HG02884 (cell line): ENCODE data around the gene ARSB.
"Not testable (repeated sequence)": the region's sequence is repeated elsewhere in the genome, so short reads cannot be mapped to it uniquely, and the experiment has no call there.

Source experiments
- ATAC-seq: cut with Tn5 transposase; IDR thresholded peaks from one replicate; pipeline ENCODE4 v1.9.1; 2021; ENCODE audit warnings: mild to moderate bottlenecking, moderate library complexity; ENCODE audit not compliant: unreplicated experiment

The ARSB gene

DNA sequence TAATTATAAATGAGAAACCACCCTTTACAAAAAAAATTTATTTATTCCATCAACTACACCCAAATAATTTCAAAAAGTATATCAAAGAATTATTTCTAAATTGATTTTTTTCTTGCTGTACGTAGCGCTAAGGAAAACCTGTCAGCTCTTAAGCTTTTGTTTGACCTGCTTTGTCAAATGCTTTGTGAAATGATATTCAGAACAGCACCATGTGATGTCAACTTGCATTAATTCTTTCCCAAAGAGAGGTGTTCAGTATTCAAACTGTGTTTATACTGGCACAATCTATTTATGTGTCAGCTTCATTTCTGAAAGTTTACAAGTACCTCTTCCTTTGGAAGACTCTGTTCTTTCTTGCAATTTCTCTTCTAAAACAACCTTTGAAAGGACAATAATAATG lies 12.0 kb upstream of the ARSB start:
- ATAC-seq = no peak

DNA sequence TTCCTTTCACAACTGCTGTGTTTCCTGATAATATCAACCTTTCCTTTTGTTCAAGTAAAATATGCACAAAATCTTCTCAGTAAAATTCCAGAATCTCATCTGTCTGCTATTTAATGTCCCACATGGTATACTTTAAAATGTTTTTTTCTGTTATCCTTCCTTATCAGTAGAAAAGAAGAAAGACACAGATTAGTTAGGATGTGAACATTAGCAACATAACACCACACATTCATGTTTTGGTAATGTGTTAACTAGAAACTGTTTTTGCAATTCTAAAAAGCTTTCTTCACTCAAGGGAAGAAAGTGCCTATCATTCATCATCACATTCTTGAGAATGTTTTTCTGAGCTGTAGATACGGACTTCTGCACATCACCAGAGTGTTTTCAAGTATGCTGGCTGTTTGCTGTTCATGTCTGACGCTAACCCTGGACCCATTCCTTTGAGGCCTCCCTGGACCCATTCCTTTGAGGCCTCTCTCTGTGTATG lies 10.5 kb upstream of the ARSB start:
- no peak for ATAC-seq

DNA sequence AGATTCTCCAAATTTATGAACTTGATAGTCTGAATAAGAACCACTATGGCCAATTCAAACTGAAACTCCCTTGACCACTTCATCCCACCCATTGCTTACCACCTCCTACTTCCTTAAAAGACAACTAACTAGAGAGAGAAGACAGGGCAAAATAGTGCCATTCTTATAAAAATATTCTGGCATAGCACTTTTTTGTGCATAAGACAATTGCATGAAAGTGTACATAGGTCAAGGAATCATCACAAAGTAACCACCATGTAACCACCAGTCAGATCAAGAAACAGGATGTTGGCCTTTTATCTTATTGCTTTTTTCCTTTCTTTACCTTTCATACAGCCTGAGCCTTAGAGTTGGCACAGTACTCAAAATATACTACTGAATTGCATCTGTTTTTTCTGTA lies 8.1 kb upstream of the ARSB start:
- no peak for ATAC-seq

DNA sequence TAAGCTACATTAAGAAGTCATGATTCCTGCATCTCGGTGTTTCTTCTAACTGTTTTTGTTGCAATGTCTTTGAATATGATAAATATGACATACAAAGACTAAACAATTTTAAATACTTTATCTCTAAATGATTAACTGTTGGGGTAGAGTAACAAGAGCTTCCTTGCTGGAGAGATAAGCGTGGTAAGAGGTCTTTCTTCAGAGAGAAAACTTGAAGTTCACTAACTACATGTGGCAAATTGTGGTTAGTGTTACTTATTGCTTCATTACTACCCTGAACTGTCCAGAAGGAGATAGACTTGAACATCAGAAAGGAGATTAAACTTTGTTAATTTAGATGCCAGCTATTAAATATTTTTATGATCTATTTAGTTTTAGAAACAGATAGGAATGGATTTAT lies 7.0 kb upstream of the ARSB start:
- no peak for ATAC-seq

DNA sequence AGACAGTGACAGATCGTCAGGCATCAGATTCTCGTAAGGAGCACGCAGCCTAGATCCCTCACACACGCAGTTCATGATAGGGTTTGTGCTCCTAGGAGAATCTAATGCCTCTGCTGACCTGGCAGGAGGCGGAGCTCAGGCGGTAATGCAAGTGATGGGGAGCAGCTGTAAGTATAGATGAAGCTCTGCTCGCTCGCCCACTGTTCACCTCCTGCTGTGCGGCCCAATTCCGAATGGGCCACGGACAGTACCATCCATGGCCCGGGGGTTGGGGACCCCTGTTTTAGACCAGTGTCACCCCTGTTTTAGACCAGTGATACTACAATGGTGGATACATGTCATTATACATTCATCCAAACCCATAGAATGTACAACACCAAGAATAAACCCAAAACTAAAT lies 4.0 kb upstream of the ARSB start:
- ATAC-seq = no peak

DNA sequence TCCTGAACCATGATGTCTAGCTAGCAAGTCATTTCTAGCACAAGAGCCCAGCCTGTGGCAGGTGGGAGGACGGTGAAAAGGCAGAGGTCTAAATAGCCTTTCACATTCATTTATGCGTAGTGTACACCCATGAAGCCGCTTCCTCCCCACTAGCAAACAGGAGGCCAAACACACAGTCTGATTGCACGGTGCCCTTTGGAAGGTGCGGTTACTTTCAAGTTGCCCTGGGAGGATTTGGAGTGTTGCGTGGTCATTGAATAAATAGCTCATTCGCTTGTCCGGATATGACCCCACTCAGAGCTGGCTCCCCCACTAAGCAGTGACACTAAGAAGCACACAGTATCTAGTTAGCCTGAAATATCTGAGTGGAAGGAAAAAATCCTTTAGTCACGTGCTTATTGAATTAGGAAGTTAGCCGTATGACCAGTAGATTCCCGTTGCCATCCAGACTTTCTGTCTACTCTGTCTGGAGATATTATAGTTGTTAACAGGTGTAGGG lies 664 bp upstream of the ARSB start:
- ATAC-seq = peak; percentile 58

DNA sequence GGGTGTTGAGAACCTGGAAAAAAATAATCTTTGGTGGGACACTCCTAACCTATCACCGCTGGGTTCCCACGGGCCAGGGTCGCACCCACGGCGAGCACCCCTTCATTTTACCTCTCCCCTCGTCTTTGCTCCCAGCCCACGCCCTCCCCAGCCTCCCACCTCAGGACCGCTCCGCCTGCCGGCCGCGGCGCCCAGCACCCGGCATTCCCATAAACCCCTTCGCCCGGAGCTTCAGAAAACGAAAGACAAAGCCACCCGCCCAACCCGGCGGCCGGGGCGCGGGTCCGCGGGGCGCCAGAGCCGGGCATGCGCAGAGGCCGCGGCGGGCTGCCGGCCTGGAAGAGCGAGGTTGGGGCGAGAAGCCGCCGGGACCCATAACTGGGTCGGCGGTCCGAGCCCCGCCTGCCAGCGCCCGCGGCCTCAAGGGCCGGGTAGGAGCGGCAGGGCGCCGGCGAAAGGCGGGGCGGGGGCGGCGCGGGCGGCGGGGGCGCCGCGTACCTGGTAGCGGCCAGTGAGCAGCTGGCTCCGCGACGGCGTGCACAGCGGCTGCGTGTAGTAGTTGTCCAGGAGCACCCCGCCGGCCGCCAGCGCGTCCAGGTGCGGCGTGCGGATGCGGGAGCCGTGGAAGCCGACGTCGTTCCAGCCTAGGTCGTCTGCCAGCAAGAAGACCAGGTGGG lies 533 bp downstream of the ARSB start:
- ATAC-seq = peak; percentile 36

DNA sequence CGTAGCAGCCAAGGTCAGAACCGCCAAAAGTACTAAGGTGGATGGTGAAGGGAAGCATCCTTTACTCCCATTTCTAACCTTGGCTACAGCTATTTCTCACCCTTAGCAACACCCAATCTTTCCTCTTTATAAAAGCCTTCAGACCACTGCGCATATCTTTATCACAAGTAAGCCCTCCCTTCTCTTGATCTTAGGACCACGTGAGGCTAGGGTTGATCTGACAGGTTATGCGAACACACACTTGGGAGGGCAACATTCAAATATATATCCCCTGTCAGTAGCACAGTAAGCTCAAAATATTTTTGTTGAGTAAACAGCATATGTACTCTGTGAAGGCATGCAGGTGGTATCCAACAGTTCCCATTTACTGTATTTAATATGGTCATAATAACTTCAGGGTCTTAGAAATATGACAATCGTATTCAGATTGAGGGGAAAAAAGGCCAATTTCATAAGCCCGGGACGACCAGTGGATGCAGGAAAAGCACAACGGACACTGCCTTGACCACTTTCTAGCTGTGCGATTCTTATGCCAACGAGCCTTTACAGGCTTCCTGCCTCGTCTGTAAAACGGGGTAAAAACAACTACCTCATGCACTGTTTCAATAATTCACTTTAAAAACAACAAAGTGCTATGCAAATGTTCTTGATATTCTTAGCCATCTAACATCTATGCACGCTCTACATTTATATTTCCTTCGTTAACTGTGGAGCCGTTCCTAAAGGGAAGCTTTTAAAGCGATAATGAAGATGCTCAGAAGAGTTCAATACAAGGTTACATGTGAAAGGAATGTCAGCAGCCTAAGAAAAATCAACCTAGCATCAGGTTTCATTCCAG lies 1.3 kb downstream of the ARSB start:
- ATAC-seq = no peak

DNA sequence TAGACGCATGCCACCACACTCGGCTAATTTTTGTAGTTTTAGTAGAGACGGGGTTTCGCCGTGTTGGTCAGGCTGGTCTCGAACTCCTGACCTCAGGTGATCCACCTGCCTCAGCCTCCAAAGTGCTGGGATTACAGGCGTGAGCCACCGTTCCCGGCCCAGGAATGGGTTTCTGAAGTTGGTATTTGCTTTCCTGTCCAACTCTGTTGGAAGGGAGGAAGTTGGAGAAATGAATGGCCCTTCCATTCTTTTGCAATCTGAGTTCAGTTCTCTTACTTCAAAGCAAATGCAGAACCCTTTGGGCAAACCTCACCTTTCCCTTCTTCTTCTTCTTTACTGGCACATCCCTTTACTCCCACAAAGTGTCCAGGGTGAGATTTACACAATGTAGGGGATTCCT lies 1.9 kb downstream of the ARSB start:
- not testable (repeated sequence) for ATAC-seq

DNA sequence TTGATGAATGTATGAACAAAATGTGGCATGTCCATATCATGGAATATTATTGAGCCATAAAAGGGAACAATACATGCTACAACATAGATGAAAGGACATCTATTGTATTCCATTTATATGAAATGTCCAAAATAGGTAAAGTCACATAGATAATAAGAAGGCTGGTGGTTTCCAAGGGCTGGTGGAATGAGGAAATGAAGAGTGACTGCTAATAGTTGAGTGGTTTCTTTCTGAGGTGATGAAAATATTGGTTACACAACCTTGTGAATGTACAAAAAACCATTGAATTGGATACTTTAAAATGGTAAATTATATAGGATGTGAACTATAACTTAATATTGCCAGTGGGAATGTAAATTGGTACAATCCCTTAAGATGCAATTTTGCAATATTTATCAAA lies 5.2 kb downstream of the ARSB start:
- no peak for ATAC-seq

DNA sequence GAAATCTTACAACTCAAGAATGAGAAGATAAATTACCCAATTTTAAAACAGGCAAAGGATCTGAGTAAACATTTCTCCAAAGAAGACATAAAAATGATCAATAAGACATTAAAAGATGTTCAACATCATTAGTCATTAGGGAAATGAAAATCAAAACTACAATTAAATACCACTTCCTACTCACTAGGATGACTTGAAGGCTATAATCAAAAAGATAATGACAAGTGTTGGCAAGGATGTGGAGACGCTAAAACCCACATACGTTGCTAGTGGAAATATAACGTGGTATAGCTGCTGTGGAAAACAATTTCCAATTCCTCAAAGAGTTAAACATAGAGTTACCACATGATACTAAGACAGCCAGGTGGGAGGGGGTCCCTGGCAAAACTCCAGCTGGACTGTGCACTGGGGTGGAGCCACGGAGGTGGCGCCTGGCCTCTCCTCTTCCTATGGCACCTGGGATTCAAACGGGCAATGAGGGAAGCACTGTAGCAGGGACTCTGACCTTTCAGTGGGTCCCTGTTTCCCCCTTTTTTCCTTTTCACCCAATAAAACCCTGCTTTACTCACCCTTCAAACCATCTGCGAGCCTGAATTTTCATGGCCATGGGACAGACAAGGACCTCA lies 5.9 kb downstream of the ARSB start:
- ATAC-seq = no peak

DNA sequence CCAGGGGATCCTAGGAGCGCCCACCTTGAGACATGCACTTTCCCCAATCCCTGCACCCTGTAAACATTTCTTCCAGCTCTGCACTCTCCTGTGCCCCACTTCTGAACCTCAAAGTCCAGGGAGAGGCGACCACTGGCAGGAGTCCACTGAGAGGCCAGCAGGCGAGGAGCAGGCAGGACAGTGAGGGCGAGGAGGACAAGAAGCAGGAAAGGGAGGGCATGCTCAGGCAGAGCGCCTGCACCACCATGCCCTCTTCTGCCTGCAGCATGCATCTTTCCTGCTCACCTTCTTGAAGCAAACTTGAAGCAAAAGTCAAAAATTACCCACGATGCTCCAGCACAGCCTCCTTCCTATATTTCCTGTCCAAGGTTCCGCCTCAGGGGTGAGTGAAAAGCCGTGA lies 10.1 kb downstream of the ARSB start:
- no peak for ATAC-seq

DNA sequence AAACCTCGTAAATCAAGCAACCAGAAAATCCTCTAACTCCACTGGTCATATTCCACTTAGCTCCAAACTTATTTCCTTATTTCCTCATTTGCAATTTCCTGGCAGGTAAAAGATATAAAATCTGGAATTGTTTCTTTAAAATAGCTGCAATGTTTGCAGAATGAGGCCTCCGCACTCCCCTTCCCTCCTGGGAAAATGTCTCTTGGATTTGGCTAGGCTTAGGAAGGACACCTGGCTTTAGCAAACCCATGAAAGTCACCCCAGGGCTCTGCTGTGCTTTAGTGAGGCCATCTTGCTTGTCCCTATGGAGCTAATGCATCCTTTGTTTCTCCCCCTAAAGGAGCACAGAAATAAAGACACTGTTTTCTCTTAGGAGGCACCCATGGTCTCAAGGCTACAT lies 10.5 kb downstream of the ARSB start:
- ATAC-seq = no peak

DNA sequence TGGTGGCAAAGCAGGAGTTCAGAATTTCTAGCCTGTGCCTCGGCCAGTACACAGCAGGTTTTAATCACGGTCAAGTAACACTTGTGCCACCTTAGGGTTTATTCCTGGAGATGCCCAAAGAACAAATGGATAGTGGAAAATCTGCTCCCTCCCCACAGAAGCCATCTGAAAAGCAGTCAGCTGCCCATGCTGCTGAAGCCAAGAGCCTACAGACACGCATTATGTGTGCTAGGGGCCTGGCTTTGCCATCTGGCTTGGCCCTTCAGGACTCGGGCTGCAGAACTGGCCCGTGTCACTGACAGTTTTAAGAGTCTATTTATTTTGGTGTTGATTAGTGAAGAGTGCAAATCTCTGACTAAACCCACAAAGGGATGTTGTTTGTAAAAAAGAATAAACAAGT lies 11.1 kb downstream of the ARSB start:
- ATAC-seq = no peak

DNA sequence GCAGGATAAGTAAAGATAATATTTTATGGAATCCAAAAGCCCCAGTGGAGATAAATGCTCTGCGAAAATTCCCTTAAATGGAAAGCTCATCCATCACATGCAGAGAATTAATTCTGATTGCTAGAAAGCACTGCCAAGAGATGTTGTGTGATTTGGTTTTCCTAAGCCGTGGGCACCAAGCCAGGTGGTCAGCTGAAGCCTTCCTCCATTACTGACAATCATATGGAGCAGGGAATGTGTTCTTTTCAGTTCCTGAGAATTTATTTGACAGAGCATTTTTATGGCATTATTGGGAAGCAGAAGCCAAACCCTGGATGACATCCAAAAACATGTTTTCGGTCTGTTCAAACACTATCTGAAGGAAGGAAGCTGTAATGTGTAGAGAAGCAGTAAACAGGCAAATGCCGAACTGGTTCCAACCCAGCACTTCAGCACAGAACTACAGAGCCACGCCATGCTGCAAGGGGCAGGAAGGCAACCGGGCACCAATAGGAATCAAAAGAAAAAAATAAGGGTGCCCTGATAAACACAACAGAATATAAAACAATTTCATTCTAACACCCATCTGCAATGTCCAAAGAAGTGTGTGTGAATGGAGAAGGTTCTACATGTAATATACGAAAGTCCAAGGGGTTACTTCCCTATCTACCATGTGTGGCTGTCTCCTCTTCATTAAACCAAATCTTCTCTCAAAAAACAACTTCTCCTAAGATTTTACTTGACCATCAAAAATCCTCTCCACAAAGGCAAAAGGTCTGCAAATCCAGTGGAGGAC lies 12.3 kb downstream of the ARSB start:
- ATAC-seq = no peak

DNA sequence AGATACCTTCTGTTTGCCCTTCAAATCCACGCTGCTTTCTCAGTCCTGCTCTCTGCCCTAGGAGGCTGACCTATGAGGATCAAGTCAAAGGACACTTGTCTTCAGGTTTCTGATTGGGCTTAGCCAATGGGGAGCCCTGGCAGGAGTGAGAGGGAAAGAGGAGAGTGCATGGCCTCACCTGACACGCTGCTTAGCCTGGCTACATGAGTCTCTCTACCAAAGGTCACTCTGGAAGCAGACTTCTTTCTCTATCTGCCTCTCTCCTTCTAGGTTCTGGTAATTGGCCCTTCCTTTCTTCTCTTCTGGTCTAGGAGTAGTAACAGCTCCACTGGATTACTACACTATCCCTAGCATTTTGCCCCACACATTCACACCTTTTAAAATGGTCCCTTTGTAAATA lies 13.1 kb downstream of the ARSB start:
- ATAC-seq = no peak

DNA sequence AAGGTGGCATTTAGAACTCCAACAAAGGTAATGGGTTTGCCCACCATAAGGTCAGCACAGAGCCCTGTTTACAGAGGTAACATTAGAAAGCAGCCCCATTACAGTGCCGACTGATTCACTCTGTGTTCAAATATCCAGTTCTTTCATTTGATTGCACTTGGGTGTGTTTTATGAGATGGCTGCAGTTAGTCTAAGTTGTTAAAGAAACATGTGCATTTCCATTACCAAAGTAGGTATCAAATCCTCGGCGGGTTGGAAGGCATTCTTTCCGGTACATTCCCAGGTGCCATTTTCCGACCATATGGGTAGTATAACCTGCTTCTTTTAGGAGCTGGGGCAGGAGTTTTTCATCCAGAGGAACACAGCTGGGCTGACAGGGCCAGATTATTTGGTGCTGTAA lies 16.3 kb downstream of the ARSB start:
- ATAC-seq = no peak

DNA sequence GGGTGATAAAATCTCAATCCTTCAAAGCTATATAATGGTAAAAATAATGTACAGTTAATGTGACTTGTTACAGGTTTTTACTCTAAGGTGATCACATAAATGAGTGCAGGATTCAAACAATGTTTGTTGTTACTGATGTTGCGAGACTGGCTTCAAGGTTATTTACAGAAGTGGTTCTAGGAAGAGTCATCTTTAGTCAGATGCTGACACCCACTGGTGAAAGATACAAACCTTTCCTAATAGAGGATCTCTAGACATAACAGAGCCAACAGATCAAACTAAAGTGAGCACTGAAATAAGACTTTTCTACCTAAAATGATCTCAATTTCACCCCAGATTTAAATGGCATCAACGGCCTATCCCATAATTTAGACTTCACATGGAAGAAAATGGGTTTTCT lies 20.2 kb downstream of the ARSB start:
- ATAC-seq = no peak

DNA sequence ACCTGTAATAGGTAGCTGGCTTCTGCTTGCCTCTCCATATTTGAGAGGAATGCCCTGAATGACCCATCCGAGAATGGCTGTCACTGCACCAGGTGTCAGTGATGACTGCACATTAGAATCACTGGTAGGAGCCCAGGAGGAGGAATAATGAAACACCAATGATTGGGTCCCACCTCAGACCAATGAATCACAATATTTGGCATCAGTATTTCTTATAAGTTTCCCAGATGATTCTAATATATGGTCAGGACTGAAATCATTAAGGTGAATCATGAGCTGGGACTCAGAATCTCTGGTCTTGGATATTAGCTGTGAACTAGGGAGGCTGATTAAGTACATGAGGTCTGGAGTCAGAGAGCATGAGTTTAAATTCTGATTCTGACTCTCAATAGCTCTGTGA lies 23.4 kb downstream of the ARSB start:
- no peak for ATAC-seq

DNA sequence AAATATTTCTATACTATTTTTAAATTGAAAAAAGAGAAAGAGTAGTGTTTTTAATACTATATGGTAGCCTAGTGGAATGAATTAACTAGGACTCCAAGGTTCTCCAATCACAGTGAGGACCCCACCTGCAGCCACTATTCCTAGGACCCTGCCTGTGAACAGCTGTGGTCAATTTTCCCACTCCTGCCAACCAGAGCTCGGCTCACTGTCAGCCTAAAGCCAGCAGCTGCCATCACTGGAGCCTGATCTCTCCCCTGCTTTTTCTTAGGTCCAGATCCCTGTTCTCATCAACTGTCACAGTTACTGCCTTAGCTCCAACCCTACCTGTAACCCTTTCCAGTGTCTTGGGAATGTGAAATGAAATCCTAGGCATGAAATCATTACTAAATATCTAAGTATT lies 25.3 kb downstream of the ARSB start:
- no peak for ATAC-seq
